ENCODE results near the gene MAP3K2.

MAP3K2 gene

DNA sequence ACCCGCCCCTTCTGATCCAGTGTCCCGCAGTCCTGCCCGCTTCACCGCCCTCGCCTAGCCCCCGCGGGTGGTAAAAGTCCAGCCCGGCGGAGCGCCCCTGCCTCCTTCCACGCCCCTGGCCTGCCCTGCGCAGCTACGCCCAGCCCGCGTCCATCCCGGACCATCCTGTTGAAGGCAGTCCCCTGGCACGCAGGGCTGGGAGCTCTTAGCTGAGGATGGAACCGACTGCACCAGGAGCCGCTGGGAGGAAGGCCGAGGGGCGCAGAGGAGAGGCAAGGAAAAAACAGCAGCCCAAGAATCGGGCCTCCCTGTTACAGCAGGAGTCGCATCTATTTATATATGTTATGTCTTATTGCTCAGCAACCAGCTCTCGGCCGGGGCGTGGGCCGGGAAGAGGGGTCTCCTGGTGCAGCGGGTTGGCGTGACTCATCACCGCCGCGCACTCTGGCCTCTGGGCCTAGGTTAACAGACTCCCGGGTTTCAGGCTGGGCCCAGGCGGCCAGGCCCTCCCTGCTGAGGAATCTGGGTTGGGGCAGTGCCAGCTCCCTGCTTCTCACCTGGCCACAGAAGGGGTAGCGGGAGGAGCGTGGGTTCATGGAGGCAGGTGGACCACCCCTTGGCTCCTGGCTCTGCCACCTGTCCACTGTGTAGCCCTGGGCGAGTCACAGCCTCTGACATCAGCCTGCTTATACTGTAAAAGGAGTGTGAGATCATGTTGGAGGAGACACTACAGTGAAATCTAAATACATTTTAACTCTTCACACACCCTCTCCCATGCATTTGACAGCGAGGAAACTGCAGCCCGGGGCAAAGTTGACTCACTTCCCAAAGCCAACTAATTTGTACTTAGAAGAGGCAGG lies 13.4 kb upstream of the MAP3K2 start:
- Histone ChIP-seq H3K4me3 (ENCODE audit: insufficient read depth in 1 of 2, low read depth in 1 of 2, low read length in 2 of 2) (no peak overlapping the region), H3K18ac (ENCODE audit: low read depth in 1 of 2, low read length in 2 of 2) (peak overlapping the region; percentile 25 to 72), H2AFZ (ENCODE audit: low read depth, low read length) (no peak overlapping the region), H4K91ac (ENCODE audit: low read length) (peak overlapping the region; percentile 28), H3K4me1 (ENCODE audit: control insufficient read depth, insufficient read depth, low read depth, low read length) (peaks cover 27% of the 10 kb centered on the region), H3K79me1 (replicated peaks; ENCODE audit: low read length, poor library complexity, severe bottlenecking) (no peaks in the 10 kb centered on the region), H3K9me3 (ENCODE audit: control insufficient read depth, low read length) (no peaks in the 10 kb centered on the region), H3K4ac (ENCODE audit: low read depth in 1 of 2, low read length in 2 of 2) (peak overlapping the region; percentile 30), H3K14ac (ENCODE audit: low read length in 2 of 2) (peak overlapping the region in 1 of 2 experiments; percentile 45), H4K8ac (ENCODE audit: low read length) (peak overlapping the region; percentile 74), H2BK15ac (ENCODE audit: low read depth, poor library complexity, severe bottlenecking) (no peak overlapping the region), H3K27ac (ENCODE audit: low read length, poor library complexity, severe bottlenecking) (no peak overlapping the region), H3K23ac (ENCODE audit: low read length in 2 of 2) (no peak overlapping the region), H3K36me3 (ENCODE audit: control insufficient read depth in 1 of 2, insufficient read depth in 2 of 2, low read depth in 1 of 2, low read length in 2 of 2) (no peaks in the 10 kb centered on the region), H2BK5ac (ENCODE audit: low read depth, low read length, poor library complexity, severe bottlenecking) (no peak overlapping the region), H2BK12ac (ENCODE audit: low read length in 2 of 2) (peak overlapping the region; percentile 18 to 80), H2BK120ac (ENCODE audit: low read depth, low read length) (peak overlapping the region; percentile 29), H3K27me3 (ENCODE audit: control insufficient read depth in 1 of 2, insufficient read depth in 1 of 2, low read length in 2 of 2) (no peaks in the 10 kb centered on the region), H3K4me2 (ENCODE audit: low read length, poor library complexity, severe bottlenecking) (no peak overlapping the region), H3K9ac (ENCODE audit: low read length) (peak overlapping the region; percentile 62), H2AK5ac (ENCODE audit: low read length, severe bottlenecking) (no peak overlapping the region)
- peak; percentile 77 for DNase-seq
- WGBS: 69% methylated on average over 36 of the region's 39 CpGs

DNA sequence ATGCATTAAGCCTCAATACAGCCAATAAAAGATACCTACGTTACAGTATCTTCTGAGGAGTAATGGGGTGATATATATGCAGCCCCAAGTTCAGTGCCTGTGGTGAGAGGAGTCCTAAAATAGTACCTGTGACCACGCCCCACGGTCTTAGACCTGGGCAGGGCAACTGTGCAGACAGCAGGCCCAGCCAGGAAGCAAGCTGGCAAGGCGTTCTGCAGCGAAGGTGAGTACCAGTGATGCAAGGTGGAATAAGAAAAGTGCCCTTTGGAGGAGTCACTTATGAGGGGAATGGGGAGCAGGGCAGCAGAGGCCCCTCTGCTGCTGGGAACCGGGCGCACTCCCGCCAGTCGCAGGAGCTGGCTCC lies 12.7 kb upstream of the MAP3K2 start:
- Histone ChIP-seq H3K9me3 (ENCODE audit: control insufficient read depth, low read length) (no peaks in the 10 kb centered on the region), H2AK5ac (ENCODE audit: low read length, severe bottlenecking) (no peak overlapping the region), H3K27me3 (ENCODE audit: control insufficient read depth in 1 of 2, insufficient read depth in 1 of 2, low read length in 2 of 2) (no peaks in the 10 kb centered on the region), H3K36me3 (ENCODE audit: control insufficient read depth in 1 of 2, insufficient read depth in 2 of 2, low read depth in 1 of 2, low read length in 2 of 2) (no peaks in the 10 kb centered on the region), H4K8ac (ENCODE audit: low read length) (peak overlapping the region; percentile 52), H3K23ac (ENCODE audit: low read length in 2 of 2) (no peak overlapping the region), H3K9ac (ENCODE audit: low read length) (peak overlapping the region; percentile 62), H3K4me1 (ENCODE audit: control insufficient read depth, insufficient read depth, low read depth, low read length) (peaks cover 27% of the 10 kb centered on the region), H3K4me3 (ENCODE audit: insufficient read depth in 1 of 2, low read depth in 1 of 2, low read length in 2 of 2) (no peak overlapping the region), H2BK5ac (ENCODE audit: low read depth, low read length, poor library complexity, severe bottlenecking) (no peak overlapping the region), H3K79me1 (replicated peaks; ENCODE audit: low read length, poor library complexity, severe bottlenecking) (no peaks in the 10 kb centered on the region), H2BK12ac (ENCODE audit: low read length in 2 of 2) (peak overlapping the region; percentile 62 to 73), H4K91ac (ENCODE audit: low read length) (peak overlapping the region; percentile 20), H3K14ac (ENCODE audit: low read length in 2 of 2) (no peak overlapping the region), H3K4me2 (ENCODE audit: low read length, poor library complexity, severe bottlenecking) (no peak overlapping the region), H3K18ac (ENCODE audit: low read depth in 1 of 2, low read length in 2 of 2) (peak overlapping the region; percentile 4 to 14), H2BK120ac (ENCODE audit: low read depth, low read length) (peak overlapping the region; percentile 1), H2BK15ac (ENCODE audit: low read depth, poor library complexity, severe bottlenecking) (no peak overlapping the region), H3K4ac (ENCODE audit: low read depth in 1 of 2, low read length in 2 of 2) (peak overlapping the region; percentile 26 to 30), H2AFZ (ENCODE audit: low read depth, low read length) (no peak overlapping the region), H3K27ac (ENCODE audit: low read length, poor library complexity, severe bottlenecking) (no peak overlapping the region)
- WGBS: 98% methylated on average over 9 of the region's 9 CpGs
- no peak for DNase-seq

DNA sequence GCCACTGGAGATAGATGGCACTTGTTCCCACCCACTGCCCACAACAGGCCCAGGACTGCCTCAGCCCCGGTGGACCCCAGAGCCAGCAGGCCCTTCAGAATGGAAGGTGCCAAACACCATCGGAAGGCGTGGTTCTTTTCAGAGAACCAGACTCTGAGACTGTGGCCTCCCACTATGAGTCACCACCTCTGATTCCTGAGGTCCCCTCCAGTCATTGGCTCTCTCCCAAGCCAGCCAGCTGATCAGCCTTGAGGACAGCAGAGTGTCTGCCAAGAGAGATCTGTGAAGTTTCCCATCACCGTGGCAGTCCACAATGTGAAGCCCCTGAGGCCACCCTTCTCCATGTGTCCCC lies 10.4 kb upstream of the MAP3K2 start:
- H3K79me1 ChIP-seq (replicated peaks; ENCODE audit: low read length, poor library complexity, severe bottlenecking): no peaks in the 10 kb centered on the region
- peak overlapping the region in 1 of 2 experiments; percentile 14 for H3K4me3 ChIP-seq (ENCODE audit: insufficient read depth in 1 of 2, low read depth in 1 of 2, low read length in 2 of 2)
- DNase-seq: peak; percentile 96
- peak overlapping the region; percentile 40 for H4K91ac ChIP-seq (ENCODE audit: low read length)
- no peak overlapping the region for H3K27ac ChIP-seq (ENCODE audit: low read length, poor library complexity, severe bottlenecking)
- H2BK120ac ChIP-seq (ENCODE audit: low read depth, low read length): peak overlapping the region; percentile 3
- H3K4ac ChIP-seq (ENCODE audit: low read depth in 1 of 2, low read length in 2 of 2): peak overlapping the region; percentile 26 to 83
- H3K9me3 ChIP-seq (ENCODE audit: control insufficient read depth, low read length): no peaks in the 10 kb centered on the region
- H4K8ac ChIP-seq (ENCODE audit: low read length): peak overlapping the region; percentile 30
- no peak overlapping the region for H2BK5ac ChIP-seq (ENCODE audit: low read depth, low read length, poor library complexity, severe bottlenecking)
- peak overlapping the region; percentile 30 for H3K4me2 ChIP-seq (ENCODE audit: low read length, poor library complexity, severe bottlenecking)
- no peak overlapping the region for H3K23ac ChIP-seq (ENCODE audit: low read length in 2 of 2)
- WGBS: 3% methylated on average over 4 of the region's 4 CpGs
- H3K14ac ChIP-seq (ENCODE audit: low read length in 2 of 2): peak overlapping the region in 1 of 2 experiments; percentile 50
- H3K27me3 ChIP-seq (ENCODE audit: control insufficient read depth in 1 of 2, insufficient read depth in 1 of 2, low read length in 2 of 2): no peaks in the 10 kb centered on the region
- H2BK15ac ChIP-seq (ENCODE audit: low read depth, poor library complexity, severe bottlenecking): no peak overlapping the region
- no peak overlapping the region for H2AK5ac ChIP-seq (ENCODE audit: low read length, severe bottlenecking)
- peaks cover 26% of the 10 kb centered on the region for H3K4me1 ChIP-seq (ENCODE audit: control insufficient read depth, insufficient read depth, low read depth, low read length)
- H2AFZ ChIP-seq (ENCODE audit: low read depth, low read length): peak overlapping the region; percentile 36
- H3K9ac ChIP-seq (ENCODE audit: low read length): peak overlapping the region; percentile 22
- no peaks in the 10 kb centered on the region for H3K36me3 ChIP-seq (ENCODE audit: control insufficient read depth in 1 of 2, insufficient read depth in 2 of 2, low read depth in 1 of 2, low read length in 2 of 2)
- peak overlapping the region; percentile 49 to 97 for H2BK12ac ChIP-seq (ENCODE audit: low read length in 2 of 2)
- H3K18ac ChIP-seq (ENCODE audit: low read depth in 1 of 2, low read length in 2 of 2): peak overlapping the region; percentile 40 to 91

DNA sequence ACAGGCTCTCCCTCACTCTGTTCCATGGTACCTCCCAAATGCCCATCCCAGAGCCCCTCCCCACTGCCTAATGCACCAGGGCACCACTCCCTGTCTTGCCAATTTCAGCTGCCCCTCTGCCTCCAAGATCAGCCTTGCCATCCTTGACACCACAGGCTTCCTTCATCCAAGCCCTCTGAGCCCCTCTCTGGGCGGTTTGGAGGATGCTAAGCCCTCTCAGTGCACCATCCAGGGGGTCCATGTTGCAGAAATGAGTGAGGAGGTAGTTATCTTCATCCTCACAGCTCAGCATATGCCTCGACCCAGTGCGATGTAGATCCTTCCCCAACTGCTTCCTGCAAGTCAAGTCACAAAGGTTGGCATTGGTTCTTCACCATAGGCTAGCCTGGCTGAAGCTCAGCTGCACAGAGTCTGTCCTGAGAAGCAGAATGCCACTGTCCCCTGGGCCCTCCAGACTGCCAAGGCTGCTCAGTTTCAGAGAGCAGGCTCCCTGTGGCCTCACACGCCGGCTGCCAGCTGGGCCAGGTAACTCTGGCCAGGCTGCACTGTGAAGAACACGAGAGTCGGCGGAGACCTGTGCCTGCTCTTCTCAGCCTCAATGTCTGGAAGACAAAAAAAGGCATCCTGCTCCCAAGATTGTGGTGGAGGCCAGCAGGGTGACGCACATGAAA lies 9.9 kb upstream of the MAP3K2 start:
- Histone ChIP-seq H3K27me3 (ENCODE audit: control insufficient read depth in 1 of 2, insufficient read depth in 1 of 2, low read length in 2 of 2) (no peaks in the 10 kb centered on the region), H3K23ac (ENCODE audit: low read length in 2 of 2) (no peak overlapping the region), H2AK5ac (ENCODE audit: low read length, severe bottlenecking) (peak overlapping the region; percentile 7), H2BK120ac (ENCODE audit: low read depth, low read length) (peak overlapping the region; percentile 3), H2BK15ac (ENCODE audit: low read depth, poor library complexity, severe bottlenecking) (no peak overlapping the region), H2AFZ (ENCODE audit: low read depth, low read length) (peak overlapping the region; percentile 36), H4K8ac (ENCODE audit: low read length) (peak overlapping the region; percentile 30), H3K9ac (ENCODE audit: low read length) (no peak overlapping the region), H3K4ac (ENCODE audit: low read depth in 1 of 2, low read length in 2 of 2) (peak overlapping the region; percentile 26 to 83), H3K9me3 (ENCODE audit: control insufficient read depth, low read length) (no peaks in the 10 kb centered on the region), H4K91ac (ENCODE audit: low read length) (peak overlapping the region; percentile 40), H3K4me3 (ENCODE audit: insufficient read depth in 1 of 2, low read depth in 1 of 2, low read length in 2 of 2) (peak overlapping the region in 1 of 2 experiments; percentile 14), H3K27ac (ENCODE audit: low read length, poor library complexity, severe bottlenecking) (no peak overlapping the region), H3K4me1 (ENCODE audit: control insufficient read depth, insufficient read depth, low read depth, low read length) (peaks cover 26% of the 10 kb centered on the region), H3K14ac (ENCODE audit: low read length in 2 of 2) (peak overlapping the region in 1 of 2 experiments; percentile 50), H2BK12ac (ENCODE audit: low read length in 2 of 2) (peak overlapping the region; percentile 49 to 97), H2BK5ac (ENCODE audit: low read depth, low read length, poor library complexity, severe bottlenecking) (no peak overlapping the region), H3K79me1 (replicated peaks; ENCODE audit: low read length, poor library complexity, severe bottlenecking) (no peaks in the 10 kb centered on the region), H3K18ac (ENCODE audit: low read depth in 1 of 2, low read length in 2 of 2) (peak overlapping the region; percentile 40 to 91), H3K4me2 (ENCODE audit: low read length, poor library complexity, severe bottlenecking) (no peak overlapping the region), H3K36me3 (ENCODE audit: control insufficient read depth in 1 of 2, insufficient read depth in 2 of 2, low read depth in 1 of 2, low read length in 2 of 2) (no peaks in the 10 kb centered on the region)
- DNase-seq: no peak
- 79% methylated on average over 9 of the region's 9 CpGs for WGBS
